Measurements from ENCODE around the gene TFB1M.
"Not testable (repeated sequence)": the region's sequence is repeated elsewhere in the genome, so short reads cannot be mapped to it uniquely, and the experiment has no call there.

The TFB1M gene

DNA sequence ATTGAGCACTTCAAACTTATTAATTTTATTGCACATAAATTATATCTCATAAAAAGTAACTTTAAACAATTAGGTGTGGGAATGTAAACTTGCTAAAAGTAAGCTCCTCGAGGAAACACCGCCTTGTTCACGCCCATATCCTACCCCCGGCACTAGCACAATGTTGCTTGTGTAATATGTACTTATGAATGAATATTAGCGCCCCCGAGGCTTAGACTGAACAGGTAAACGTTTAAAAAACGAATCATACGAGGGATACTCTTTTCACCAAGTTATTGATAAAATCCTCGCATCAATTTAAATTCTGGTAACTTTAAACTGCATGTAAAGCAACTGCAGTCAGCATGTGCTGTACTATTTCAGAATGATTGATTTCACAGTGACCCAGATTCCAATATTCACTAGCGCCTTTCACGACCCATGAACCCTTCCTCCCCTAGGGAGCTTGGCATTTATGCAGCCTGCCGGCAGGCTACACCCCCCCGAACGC lies 637 bp downstream of the TFB1M start:
- H3K4me3 ChIP-seq (ENCODE audit: low read depth in 1 of 2, low read length in 1 of 2): peak overlapping the region; percentile 73 to 80
- no peaks in the 10 kb centered on the region for H3K27me3 ChIP-seq
- no peaks in the 10 kb centered on the region for H3K9me3 ChIP-seq
- no peak for TF ChIP-seq CTCF (IDR thresholded peaks at IDR 0.05)
- no peaks in the 10 kb centered on the region for H3K36me3 ChIP-seq
- H3K4me1 ChIP-seq (ENCODE audit: control insufficient read depth in 1 of 2, insufficient read depth in 1 of 2, low read depth in 1 of 2, low read length in 1 of 2): peaks cover 16 to 18% of the 10 kb centered on the region in 2 experiments
- peak overlapping the region; percentile 87 for H3K27ac ChIP-seq

DNA sequence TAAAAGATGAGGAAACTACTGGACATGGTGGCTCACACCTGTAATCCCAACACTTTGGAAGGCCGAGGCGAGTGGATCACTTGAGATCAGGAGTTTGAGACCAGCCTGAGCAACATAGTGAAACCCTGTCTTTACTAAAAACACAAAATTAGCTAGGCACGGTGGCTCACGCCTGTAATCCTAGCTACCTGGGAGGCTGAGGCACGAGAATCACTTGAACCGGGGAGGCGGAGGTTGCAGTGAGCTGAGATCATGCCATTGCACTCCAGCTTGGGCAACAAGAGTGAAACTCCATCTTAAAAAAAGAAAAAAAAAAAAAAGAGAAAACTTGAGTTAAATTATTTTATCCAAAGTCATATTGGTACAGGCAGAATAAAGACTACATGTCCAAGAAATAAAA lies 1.3 kb downstream of the TFB1M start:
- not testable (repeated sequence) for H3K4me3 ChIP-seq (ENCODE audit: low read depth in 1 of 2, low read length in 1 of 2); H3K27ac ChIP-seq; H3K27me3 ChIP-seq; H3K36me3 ChIP-seq; H3K9me3 ChIP-seq
- H3K4me1 ChIP-seq (ENCODE audit: control insufficient read depth in 1 of 2, insufficient read depth in 1 of 2, low read depth in 1 of 2, low read length in 1 of 2): peaks cover 16 to 18% of the 10 kb centered on the region in 2 experiments

- Histone ChIP-seq H3K9me3 (no peaks in the 10 kb centered on the region), H3K27me3 (no peaks in the 10 kb centered on the region), H3K27ac (no peak overlapping the region), H3K36me3 (no peaks in the 10 kb centered on the region), H3K4me1 (ENCODE audit: control insufficient read depth in 1 of 2, insufficient read depth in 1 of 2, low read depth in 1 of 2, low read length in 1 of 2) (peaks cover 16 to 18% of the 10 kb centered on the region in 2 experiments), H3K4me3 (ENCODE audit: low read depth in 1 of 2, low read length in 1 of 2) (no peak overlapping the region)
- TF ChIP-seq CTCF (IDR thresholded peaks at IDR 0.05): no peak
Observed at GRCh38 chr6:155311583-155311982, 2.7 kb downstream of the TFB1M start.

DNA sequence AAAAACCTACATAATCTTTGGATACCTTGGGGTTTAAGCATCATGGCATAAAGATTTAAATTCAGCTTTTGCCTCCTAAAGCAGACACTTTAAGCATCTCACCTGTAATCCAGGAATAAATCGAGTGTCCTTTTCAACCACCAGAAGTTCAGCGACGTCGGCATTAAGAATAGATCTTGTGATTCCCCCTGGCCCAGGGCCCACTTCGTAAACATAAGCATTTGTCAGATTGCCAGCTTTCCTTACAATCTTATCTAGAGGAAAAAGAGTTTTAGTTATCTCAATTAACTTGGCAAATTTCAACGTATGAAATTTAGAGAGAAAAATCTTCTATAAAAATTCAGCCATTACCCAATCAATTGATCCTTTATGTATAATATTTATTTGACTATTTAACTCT lies 3.2 kb downstream of the TFB1M start:
- no peak overlapping the region for H3K4me3 ChIP-seq (ENCODE audit: low read depth in 1 of 2, low read length in 1 of 2)
- H3K27me3 ChIP-seq: no peaks in the 10 kb centered on the region
- TF ChIP-seq CTCF (IDR thresholded peaks at IDR 0.05): no peak
- no peaks in the 10 kb centered on the region for H3K9me3 ChIP-seq
- no peaks in the 10 kb centered on the region for H3K36me3 ChIP-seq
- H3K4me1 ChIP-seq (ENCODE audit: control insufficient read depth in 1 of 2, insufficient read depth in 1 of 2, low read depth in 1 of 2, low read length in 1 of 2): peaks cover 16 to 18% of the 10 kb centered on the region in 2 experiments
- H3K27ac ChIP-seq: no peak overlapping the region

DNA sequence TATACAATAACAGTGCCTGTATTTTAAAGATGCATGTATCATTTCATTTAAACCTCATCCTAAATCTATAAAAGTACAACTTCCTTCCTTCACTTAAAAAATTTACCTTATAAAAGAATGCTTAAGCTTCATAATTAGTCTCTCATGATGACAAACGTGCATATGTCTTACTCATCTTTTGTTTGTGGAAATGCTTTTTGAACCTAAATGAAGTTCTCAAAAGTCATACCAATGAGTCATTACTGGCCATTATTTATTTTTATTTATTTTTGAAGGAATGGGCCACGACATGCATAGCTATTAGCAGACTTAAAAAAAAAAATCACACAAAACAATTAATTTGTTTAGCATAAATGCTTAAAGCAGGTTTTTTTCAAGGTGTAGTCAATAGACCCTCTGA lies 3.7 kb downstream of the TFB1M start:
- H3K27me3 ChIP-seq: no peaks in the 10 kb centered on the region
- H3K36me3 ChIP-seq: no peaks in the 10 kb centered on the region
- TF ChIP-seq CTCF (IDR thresholded peaks at IDR 0.05): no peak
- H3K4me3 ChIP-seq (ENCODE audit: low read depth in 1 of 2, low read length in 1 of 2): no peak overlapping the region
- peaks cover 16 to 18% of the 10 kb centered on the region in 2 experiments for H3K4me1 ChIP-seq (ENCODE audit: control insufficient read depth in 1 of 2, insufficient read depth in 1 of 2, low read depth in 1 of 2, low read length in 1 of 2)
- H3K9me3 ChIP-seq: no peaks in the 10 kb centered on the region
- no peak overlapping the region for H3K27ac ChIP-seq

DNA sequence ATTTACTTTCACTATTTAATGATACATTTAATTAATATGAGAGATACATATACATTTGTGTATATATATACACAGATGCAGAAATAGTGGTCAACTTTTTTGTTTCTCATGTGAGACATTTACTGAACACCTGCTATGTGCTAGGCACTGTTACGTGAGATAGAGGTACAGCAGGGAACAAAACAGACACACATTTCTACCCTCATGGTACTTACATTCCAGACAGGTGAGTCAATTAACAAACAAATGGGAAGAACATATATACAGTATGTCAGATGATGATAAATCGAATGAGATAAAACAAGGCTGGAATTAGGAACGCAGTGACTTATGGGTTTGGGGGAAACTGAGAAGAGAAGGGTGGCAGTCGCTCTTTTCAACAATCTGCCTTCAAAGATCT lies 5.1 kb downstream of the TFB1M start:
- no peaks in the 10 kb centered on the region for H3K27me3 ChIP-seq
- no peaks in the 10 kb centered on the region for H3K9me3 ChIP-seq
- no peaks in the 10 kb centered on the region for H3K36me3 ChIP-seq
- H3K27ac ChIP-seq: no peak overlapping the region
- H3K4me3 ChIP-seq (ENCODE audit: low read depth in 1 of 2, low read length in 1 of 2): no peak overlapping the region
- H3K4me1 ChIP-seq (ENCODE audit: control insufficient read depth in 1 of 2, insufficient read depth in 1 of 2, low read depth in 1 of 2, low read length in 1 of 2): peaks cover 8 to 10% of the 10 kb centered on the region in 2 experiments
- no peak for TF ChIP-seq CTCF (IDR thresholded peaks at IDR 0.05)

Measured in neutrophil (primary cell).